GM19455 (cell line): ENCODE measurements around the gene HOXD8.

Source experiments
- ATAC-seq: cut with Tn5 transposase; IDR thresholded peaks from one replicate; pipeline ENCODE4 v1.9.1; 2021; ENCODE audit not compliant: unreplicated experiment

HOXD8 gene

DNA sequence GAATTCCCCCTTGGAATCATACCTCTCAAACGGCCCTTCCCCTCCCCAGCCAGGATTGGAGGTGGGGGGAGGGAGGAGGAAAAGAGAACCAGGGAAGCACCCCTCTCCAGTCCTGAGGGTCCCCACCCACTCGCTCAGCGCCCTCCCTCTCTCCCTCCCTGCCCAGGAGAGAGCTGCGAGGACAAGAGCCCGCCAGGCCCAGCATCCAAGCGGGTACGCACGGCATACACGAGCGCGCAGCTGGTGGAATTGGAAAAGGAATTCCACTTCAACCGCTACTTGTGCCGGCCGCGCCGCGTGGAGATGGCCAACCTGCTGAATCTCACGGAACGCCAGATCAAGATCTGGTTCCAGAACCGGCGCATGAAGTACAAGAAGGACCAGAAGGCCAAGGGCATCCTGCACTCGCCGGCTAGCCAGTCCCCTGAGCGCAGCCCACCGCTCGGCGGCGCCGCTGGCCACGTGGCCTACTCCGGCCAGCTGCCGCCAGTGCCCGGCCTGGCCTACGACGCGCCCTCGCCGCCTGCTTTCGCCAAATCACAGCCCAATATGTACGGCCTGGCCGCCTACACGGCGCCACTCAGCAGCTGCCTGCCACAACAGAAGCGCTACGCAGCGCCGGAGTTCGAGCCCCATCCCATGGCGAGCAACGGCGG lies 42.0 kb downstream of the HOXD8 start:
- no peak for ATAC-seq

DNA sequence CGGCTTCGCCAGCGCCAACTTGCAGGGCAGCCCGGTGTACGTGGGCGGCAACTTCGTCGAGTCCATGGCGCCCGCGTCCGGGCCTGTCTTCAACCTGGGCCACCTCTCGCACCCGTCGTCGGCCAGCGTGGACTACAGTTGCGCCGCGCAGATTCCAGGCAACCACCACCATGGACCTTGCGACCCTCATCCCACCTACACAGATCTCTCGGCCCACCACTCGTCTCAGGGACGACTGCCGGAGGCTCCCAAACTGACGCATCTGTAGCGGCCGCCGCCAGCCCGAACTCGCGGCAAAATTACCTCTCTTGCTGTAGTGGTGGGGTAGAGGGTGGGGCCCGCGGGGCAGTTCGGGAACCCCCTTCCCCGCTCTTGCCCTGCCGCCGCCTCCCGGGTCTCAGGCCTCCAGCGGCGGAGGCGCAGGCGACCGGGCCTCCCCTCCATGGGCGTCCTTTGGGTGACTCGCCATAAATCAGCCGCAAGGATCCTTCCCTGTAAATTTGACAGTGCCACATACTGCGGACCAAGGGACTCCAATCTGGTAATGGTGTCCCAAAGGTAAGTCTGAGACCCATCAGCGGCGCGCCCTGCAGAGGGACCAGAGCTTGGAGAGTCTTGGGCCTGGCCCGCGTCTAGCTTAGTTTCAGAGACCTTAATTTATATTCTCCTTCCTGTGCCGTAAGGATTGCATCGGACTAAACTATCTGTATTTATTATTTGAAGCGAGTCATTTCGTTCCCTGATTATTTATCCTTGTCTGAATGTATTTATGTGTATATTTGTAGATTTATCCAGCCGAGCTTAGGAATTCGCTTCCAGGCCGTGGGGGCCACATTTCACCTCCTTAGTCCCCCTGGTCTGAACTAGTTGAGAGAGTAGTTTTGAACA lies 42.7 kb downstream of the HOXD8 start:
- no peak for ATAC-seq

DNA sequence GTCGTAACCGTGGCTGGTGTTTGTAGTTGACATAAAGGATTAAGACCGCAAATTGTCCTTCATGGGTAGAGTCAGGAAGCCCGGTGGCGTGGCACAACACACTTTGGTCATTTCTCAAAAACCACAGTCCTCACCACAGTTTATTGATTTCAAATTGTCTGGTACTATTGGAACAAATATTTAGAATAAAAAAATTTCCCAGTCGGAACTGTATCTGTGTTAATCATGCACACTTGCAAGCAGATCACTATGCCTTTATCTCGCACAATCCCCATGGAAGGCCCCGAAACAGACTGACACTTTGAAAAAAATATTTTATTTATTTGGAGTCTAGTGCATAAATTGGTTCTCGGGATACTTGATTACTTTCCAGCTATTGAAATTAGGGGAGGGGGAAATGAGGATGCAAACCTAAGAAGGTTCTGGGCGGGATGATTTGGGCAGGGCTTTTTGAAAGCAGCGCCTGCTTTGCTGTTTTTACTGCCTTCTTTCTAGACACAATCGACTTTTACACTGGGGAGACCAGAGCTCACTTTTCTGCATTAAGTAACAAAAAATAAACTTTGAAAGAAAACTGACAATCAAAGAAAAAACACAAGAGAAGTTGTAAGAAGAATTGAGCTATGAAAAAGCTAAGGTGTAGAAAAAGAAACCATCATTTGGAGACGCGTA lies 43.5 kb downstream of the HOXD8 start:
- ATAC-seq = no peak

DNA sequence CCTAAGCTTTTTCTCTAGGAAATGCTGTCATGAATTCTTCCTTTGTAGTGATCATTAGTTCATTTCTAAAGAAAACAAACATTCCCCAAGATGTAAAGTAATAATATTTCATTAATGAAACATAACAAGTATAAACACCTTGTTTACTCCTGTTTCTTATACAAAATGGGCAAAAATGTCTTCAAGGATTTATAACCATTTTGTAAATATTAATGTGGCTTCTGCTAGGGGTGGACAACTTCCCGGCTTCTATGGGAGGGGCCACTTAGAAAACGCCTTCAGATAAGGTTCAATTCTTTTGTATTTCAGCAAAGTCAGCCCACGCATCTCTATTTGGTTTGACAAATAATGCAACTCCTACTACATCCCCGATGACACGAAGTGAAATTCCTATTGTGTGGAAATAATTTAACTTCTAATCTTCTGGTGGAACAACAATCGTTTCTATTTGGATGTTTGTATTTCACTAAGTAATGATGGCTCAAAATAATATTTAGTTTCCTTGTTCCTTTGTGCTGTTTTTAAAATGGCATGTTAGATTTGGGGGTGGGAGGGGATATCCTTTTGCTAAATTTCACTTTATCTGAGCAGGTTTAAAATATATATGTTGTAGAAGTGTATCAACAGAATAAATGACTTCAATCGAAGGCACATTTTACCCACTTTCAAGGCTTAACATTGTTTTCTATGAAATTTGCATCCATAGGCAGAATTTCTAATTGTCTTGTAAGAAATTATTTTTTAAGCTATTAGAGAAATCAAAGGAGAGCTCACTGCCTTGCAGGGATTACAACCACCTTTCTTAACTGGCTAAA lies 44.3 kb downstream of the HOXD8 start:
- no peak for ATAC-seq

- no peak for ATAC-seq
These were observed 44.9 kb downstream of the HOXD8 start for GRCh38 chr2:176174382-176174823.

DNA sequence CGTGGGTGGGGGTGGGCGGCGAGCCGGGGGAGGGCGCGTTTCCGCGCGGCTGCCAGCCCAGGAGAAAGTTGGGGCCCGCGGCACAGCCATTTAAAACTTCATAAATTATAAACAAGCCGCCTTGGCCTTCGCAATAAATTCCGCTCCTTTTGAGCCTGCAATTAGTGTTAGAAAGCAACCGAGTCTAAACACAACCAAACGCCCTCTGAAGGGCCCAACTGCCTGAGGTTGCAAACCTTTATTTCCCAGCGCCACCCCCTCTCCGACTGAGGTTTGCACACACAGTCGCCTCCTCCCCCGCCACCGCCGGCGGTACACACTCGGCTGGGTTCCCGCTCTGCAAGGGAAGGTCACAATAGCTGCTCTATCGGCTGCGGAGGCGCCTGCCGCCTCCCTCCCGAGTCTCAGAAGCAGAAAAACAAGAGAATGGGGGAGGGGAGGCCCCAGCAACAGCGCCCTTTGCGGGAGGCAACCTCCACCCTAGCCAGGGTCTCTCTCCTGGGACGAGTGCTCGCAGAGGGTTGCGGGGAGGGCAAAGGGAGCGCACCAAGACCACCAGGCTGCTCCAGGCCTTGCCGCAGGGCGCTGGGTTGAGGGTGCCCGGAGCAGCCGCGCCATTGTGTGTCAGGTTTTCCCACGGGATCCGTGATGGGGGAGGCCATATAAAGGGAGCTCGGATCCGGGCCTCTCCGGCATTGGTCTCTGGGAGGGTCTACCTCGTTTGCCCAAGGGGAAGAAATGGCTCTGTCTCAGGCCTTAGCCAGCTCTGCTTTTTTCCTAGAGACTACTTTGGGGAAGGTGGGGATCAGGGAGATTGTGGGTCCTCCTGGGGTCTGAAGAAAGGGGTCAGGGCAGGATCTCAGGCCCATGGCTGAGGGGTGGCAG lies 45.6 kb downstream of the HOXD8 start:
- ATAC-seq = no peak

GRCh38 chr2:176175709-176176607 lies 46.5 kb downstream of the HOXD8 start:
- no peak for ATAC-seq

DNA sequence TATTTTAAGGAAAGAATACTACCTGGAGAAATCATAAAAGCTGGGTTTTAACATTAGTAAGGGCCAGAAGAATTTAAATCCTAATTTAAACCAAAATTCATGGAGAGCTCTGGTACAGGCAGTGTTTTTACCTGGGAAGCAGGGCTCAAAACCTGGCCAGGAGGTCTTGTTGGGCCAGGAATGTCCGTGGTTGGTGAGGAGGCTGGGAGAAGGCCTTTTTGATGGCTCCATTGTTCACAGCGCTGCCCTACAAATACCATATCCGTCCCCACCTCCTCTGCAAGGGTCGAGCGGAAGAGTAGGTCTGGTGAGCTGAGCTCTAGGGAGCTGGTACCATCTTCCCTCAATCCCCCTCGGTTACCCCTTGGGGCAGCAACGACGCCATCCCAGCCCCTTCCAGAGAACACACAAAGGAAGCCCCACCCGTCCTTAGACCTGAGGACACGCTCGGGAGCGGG lies 48.1 kb downstream of the HOXD8 start:
- ATAC-seq = no peak

GRCh38 chr2:176178038-176178756 lies 48.7 kb downstream of the HOXD8 start:
- ATAC-seq = no peak

DNA sequence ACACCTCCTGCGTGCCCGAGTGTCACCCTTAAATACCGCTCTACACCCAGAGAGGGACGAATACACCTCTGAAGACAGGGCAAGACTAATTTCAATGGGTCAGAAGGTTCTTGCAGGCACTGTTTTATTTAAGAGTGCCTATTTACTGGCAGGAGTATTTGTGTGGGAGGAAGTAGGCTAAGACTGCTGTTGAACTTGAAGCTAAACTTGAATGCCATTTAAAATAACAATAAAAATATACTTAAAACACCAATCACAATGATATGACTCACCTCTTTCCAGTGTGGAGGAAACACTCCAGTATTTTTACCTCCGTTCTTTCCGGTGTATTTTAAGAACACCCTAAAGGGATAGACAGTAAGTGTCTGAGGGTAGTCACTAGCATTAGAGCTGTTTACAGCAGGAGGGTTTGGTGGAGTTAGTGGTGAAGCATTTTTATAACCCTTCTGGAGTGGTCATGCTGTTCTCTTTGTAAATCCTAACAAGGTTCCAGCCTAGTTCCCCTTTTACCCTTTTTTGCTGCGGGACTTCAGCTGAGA lies 49.3 kb downstream of the HOXD8 start:
- no peak for ATAC-seq

GRCh38 chr2:176181551-176181950 lies 52.0 kb downstream of the HOXD8 start:
- no peak for ATAC-seq
